HepG2 (cell line): Measurements from ENCODE around the gene AGTRAP. TPM values are rescaled to one million over a fixed set of nuclear protein-coding genes. Genes with fewer than 3 reads are reported as not detected.

Experiments used
- GLMP ChIP-seq: sonication (generic); formaldehyde crosslinking; IDR thresholded peaks from 2 replicates; pipeline ENCODE4 v1.9.0; 2021; ENCODE audit warnings: missing genetic modification reagents, mild to moderate bottlenecking, borderline replicate concordance
- GMEB1 ChIP-seq: sonication (generic); formaldehyde crosslinking; IDR thresholded peaks from 2 replicates; pipeline ENCODE4 v1.5.1; 2020; ENCODE audit warnings: missing genetic modification reagents, mild to moderate bottlenecking, borderline replicate concordance
- HDAC2 ChIP-seq: sonication (generic); formaldehyde crosslinking; IDR thresholded peaks from 2 replicates; pipeline ENCODE4 v1.4.0; 2020; ENCODE audit warnings: missing genetic modification reagents
- HOMEZ ChIP-seq: IDR thresholded peaks from 2 replicates; pipeline ENCODE4 v1.6.1; 2016; ENCODE audit warnings: low read depth
- MLX ChIP-seq: IDR thresholded peaks from 2 replicates; pipeline ENCODE4 v1.6.1; 2016
- NRL ChIP-seq: sonication (generic); formaldehyde crosslinking; IDR thresholded peaks from 2 replicates; pipeline ENCODE4 v1.5.0; 2020; ENCODE audit warnings: missing genetic modification reagents, mild to moderate bottlenecking, moderate library complexity, borderline replicate concordance
- PTBP1 ChIP-seq: fragments of 200-400 bp; formaldehyde crosslinking; IDR thresholded peaks from 2 replicates; pipeline ENCODE4 v1.6.1; 2018; ENCODE audit warnings: low read length, low read depth; ENCODE audit not compliant: poor library complexity, severe bottlenecking
- RFX1 ChIP-seq: fragments of 450-650 bp; IDR thresholded peaks from 2 replicates; pipeline ENCODE4 v1.6.1; 2017
- TFE3 ChIP-seq: IDR thresholded peaks from 2 replicates; pipeline ENCODE4 v1.6.1; 2016
- THAP8 ChIP-seq: sonication (generic); formaldehyde crosslinking; IDR thresholded peaks from 2 replicates; pipeline ENCODE4 v1.5.1; 2020; ENCODE audit warnings: missing genetic modification reagents, mild to moderate bottlenecking, borderline replicate concordance
- TIGD3 ChIP-seq: sonication (generic); formaldehyde crosslinking; IDR thresholded peaks from 2 replicates; pipeline ENCODE4 v1.5.1; 2020; ENCODE audit warnings: mild to moderate bottlenecking, missing genetic modification reagents, borderline replicate concordance
- ZSCAN29 ChIP-seq: sonication (generic); formaldehyde crosslinking; conservative IDR thresholded peaks from 2 replicates; pipeline ENCODE4 v1.4.0; 2020; ENCODE audit warnings: mild to moderate bottlenecking, missing genetic modification reagents
- ZSCAN5A ChIP-seq: sonication (generic); formaldehyde crosslinking; IDR thresholded peaks from 2 replicates; pipeline ENCODE4 v1.8.0; 2022; ENCODE audit warnings: mild to moderate bottlenecking, missing genetic modification reagents, borderline replicate concordance
- ZZZ3 ChIP-seq: sonication (generic); formaldehyde crosslinking; IDR thresholded peaks from 2 replicates; pipeline ENCODE4 v1.4.0; 2020; ENCODE audit warnings: missing genetic modification reagents, mild to moderate bottlenecking, borderline replicate concordance
- polyA plus RNA-seq, 8 experiments: library from polyadenylated mRNA; depleted of rRNA in 3 of 8; stranded (reverse) in 7 of 8; unstranded in 1 of 8; fragments of >200 nt; fragmentation: Illumina TruSeq in 4 of 8; extraction: Trizol in 4 of 8; gene quantifications; 2 replicates each; pipeline versions ENCODE4 v1.2.1 to v1.2.3, GENCODE V29; 2011 to 2016; ENCODE audit warnings: low read depth in 4 of 8, missing spikeins in 1 of 8, mixed read lengths in 1 of 8; ENCODE audit not compliant: insufficient read depth in 1 of 8
- total RNA-seq, 5 experiments: library from RNA; depleted of rRNA; stranded (reverse); fragments of >200 nt; fragmentation: Illumina TruSeq; extraction: Trizol; gene quantifications; 2 replicates each; pipeline ENCODE4 v1.2.3, GENCODE V29; 2016; ENCODE audit warnings: low read depth in 1 of 5

AGTRAP gene
- total and polyA plus RNA-seq, 2 of the 13 experiments (the other 11 are each of a cell fraction or from before 2014, with no cell fraction given), result 28.3 to 32.0 TPM

- TF ChIP-seq ZSCAN29 (CRISPR knock-in tag) (peak; percentile 64; the same call in 1 of the 2 replicates), ZSCAN5A (CRISPR knock-in tag) (no peak), NRL (CRISPR knock-in tag) (no peak; the same call in 1 of the 2 replicates), HDAC2 (CRISPR knock-in tag) (0 out of 2 replicates have a peak, but pooled peaks have one; percentile 10), PTBP1 (no peak), RFX1 (peak; percentile 90), GLMP (no peak), TFE3 (CRISPR knock-in tag) (peak; percentile 61; the same call in 1 of the 2 replicates), TIGD3 (CRISPR knock-in tag) (no peak), ZZZ3 (CRISPR knock-in tag) (peak; percentile 68; the same call in 1 of the 2 replicates), MLX (CRISPR knock-in tag) (peak; percentile 80), THAP8 (CRISPR knock-in tag) (0 out of 2 replicates have a peak, but pooled peaks have one; percentile 52), HOMEZ (CRISPR knock-in tag) (no peak), GMEB1 (CRISPR knock-in tag) (peak; percentile 47; the same call in 1 of the 2 replicates)
Measured at GRCh38 chr1:11735854-11736745, at the start of gene AGTRAP (continued).
